ENCODE results near the gene SETBP1.
A peak's percentile ranks its signal among the peaks of the same experiment; 100 is the strongest.

The SETBP1 gene

GRCh38 chr18:44895176-44895798, 214.6 kb downstream of the SETBP1 start:
- TF ChIP-seq, protein P1, sequence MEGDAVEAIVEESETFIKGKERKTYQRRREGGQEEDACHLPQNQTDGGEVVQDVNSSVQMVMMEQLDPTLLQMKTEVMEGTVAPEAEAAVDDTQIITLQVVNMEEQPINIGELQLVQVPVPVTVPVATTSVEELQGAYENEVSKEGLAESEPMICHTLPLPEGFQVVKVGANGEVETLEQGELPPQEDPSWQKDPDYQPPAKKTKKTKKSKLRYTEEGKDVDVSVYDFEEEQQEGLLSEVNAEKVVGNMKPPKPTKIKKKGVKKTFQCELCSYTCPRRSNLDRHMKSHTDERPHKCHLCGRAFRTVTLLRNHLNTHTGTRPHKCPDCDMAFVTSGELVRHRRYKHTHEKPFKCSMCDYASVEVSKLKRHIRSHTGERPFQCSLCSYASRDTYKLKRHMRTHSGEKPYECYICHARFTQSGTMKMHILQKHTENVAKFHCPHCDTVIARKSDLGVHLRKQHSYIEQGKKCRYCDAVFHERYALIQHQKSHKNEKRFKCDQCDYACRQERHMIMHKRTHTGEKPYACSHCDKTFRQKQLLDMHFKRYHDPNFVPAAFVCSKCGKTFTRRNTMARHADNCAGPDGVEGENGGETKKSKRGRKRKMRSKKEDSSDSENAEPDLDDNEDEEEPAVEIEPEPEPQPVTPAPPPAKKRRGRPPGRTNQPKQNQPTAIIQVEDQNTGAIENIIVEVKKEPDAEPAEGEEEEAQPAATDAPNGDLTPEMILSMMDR (IDR thresholded peaks at IDR 0.05; ENCODE audit: borderline replicate concordance, control extremely low read depth, extremely low read depth, insufficient read depth, missing control alignments), result peak; percentile 28
- peak; percentile 15 for DNase-seq (ENCODE audit: low spot score)
- in situ Hi-C loops (cut with MboI; ENCODE audit: low sequenced_read_pairs, unreplicated experiment), result no loop called here

- DNase-seq (ENCODE audit: low spot score), result no peak
- TF ChIP-seq, protein P1 (IDR thresholded peaks at IDR 0.05; ENCODE audit: borderline replicate concordance, control extremely low read depth, extremely low read depth, insufficient read depth, missing control alignments), result no peak
- in situ Hi-C loops (cut with MboI; ENCODE audit: low sequenced_read_pairs, unreplicated experiment), result no loop called here
Observed at GRCh38 chr18:44896846-44897245, 216.2 kb downstream of the SETBP1 start.

GRCh38 chr18:44897411-44897810, 216.7 kb downstream of the SETBP1 start:
- no peak for DNase-seq (ENCODE audit: low spot score)
- in situ Hi-C loops (cut with MboI; ENCODE audit: low sequenced_read_pairs, unreplicated experiment), result no loop called here
- TF ChIP-seq, protein P1 (IDR thresholded peaks at IDR 0.05; ENCODE audit: borderline replicate concordance, control extremely low read depth, extremely low read depth, insufficient read depth, missing control alignments), result no peak

DNA sequence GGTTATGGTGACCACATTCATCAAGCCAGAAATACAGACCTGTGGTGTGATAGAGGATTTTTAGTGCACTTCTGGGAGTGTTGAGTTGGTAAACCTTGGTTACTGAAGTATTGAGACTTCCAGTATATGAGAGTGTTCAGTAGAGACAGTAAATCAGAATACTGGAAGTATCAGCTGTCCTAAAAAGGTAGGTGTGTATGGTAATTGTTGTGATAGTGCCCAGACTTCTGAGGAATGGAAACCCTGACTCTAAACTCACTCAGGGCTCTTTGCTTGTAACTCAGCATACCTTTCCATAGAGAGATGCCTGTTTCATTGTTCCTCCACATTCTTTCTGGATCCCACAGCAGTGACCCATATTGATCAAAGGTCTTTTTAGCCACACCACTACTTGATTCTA, 217.1 kb downstream of the SETBP1 start:
- TF ChIP-seq, protein P1 (IDR thresholded peaks at IDR 0.05; ENCODE audit: borderline replicate concordance, control extremely low read depth, extremely low read depth, insufficient read depth, missing control alignments), result no peak
- in situ Hi-C loops (cut with MboI; ENCODE audit: low sequenced_read_pairs, unreplicated experiment), result no loop called here

GRCh38 chr18:44898498-44898897, 217.8 kb downstream of the SETBP1 start:
- DNase-seq (ENCODE audit: low spot score), result no peak
- TF ChIP-seq, protein P1 (IDR thresholded peaks at IDR 0.05; ENCODE audit: borderline replicate concordance, control extremely low read depth, extremely low read depth, insufficient read depth, missing control alignments), result no peak
- in situ Hi-C loops (cut with MboI; ENCODE audit: low sequenced_read_pairs, unreplicated experiment), result no loop called here

More for the DNA sequence above, 217.1 kb downstream of the SETBP1 start:
- DNase-seq (ENCODE audit: low spot score), result no peak

- DNase-seq (ENCODE audit: low spot score), result no peak
- in situ Hi-C loops (cut with MboI; ENCODE audit: low sequenced_read_pairs, unreplicated experiment), result no loop called here
- TF ChIP-seq, protein P1 (IDR thresholded peaks at IDR 0.05; ENCODE audit: borderline replicate concordance, control extremely low read depth, extremely low read depth, insufficient read depth, missing control alignments), result no peak
Observed at GRCh38 chr18:44899832-44900231, 219.1 kb downstream of the SETBP1 start.

Data from GM13976 (cell line).